HEK293T (cell line): ENCODE data around the gene PPP6R3.

Experiments used
- ARNT ChIP-seq: fragments of 450-650 bp; IDR thresholded peaks from 2 replicates; pipeline ENCODE4 v1.6.1; 2017; ENCODE audit warnings: mild to moderate bottlenecking
- BHLHE40 ChIP-seq: fragments of 450-650 bp; IDR thresholded peaks from 2 replicates; pipeline ENCODE4 v1.6.1; 2016; ENCODE audit warnings: mild to moderate bottlenecking, moderate library complexity, borderline replicate concordance
- CTBP1 ChIP-seq: fragments of 450-650 bp; IDR thresholded peaks from 2 replicates; pipeline ENCODE4 v1.6.1; 2016; ENCODE audit warnings: borderline replicate concordance
- FOXA1 ChIP-seq: fragments of 450-650 bp; IDR thresholded peaks from 2 replicates; pipeline ENCODE4 v1.6.1; 2016; ENCODE audit warnings: mild to moderate bottlenecking
- FOXK2 ChIP-seq: fragments of 450-650 bp; IDR thresholded peaks from 2 replicates; pipeline ENCODE4 v1.6.1; 2016; ENCODE audit warnings: mild to moderate bottlenecking
- HDGF ChIP-seq: fragments of 450-650 bp; IDR thresholded peaks from 2 replicates; pipeline ENCODE4 v1.6.1; 2017; ENCODE audit warnings: antibody characterized with exemption, borderline replicate concordance
- L3MBTL2 ChIP-seq: fragments of 450-650 bp; conservative IDR thresholded peaks from 2 replicates; pipeline ENCODE4 v1.6.1; 2016; ENCODE audit warnings: mild to moderate bottlenecking
- NFRKB ChIP-seq: fragments of 450-650 bp; IDR thresholded peaks from 2 replicates; pipeline ENCODE4 v1.6.1; 2016; ENCODE audit warnings: mild to moderate bottlenecking, moderate library complexity
- SP1 ChIP-seq: fragments of 450-650 bp; IDR thresholded peaks from 2 replicates; pipeline ENCODE4 v1.6.1; 2017
- SUZ12 ChIP-seq: fragments of 450-650 bp; IDR thresholded peaks from 2 replicates; pipeline ENCODE4 v1.6.1; 2016; ENCODE audit warnings: mild to moderate bottlenecking
- TARDBP ChIP-seq: fragments of 450-650 bp; IDR thresholded peaks from 2 replicates; pipeline ENCODE4 v1.6.1; 2016
- ZNF384 ChIP-seq: fragments of 450-650 bp; IDR thresholded peaks from 2 replicates; pipeline ENCODE4 v1.6.1; 2016

DNA sequence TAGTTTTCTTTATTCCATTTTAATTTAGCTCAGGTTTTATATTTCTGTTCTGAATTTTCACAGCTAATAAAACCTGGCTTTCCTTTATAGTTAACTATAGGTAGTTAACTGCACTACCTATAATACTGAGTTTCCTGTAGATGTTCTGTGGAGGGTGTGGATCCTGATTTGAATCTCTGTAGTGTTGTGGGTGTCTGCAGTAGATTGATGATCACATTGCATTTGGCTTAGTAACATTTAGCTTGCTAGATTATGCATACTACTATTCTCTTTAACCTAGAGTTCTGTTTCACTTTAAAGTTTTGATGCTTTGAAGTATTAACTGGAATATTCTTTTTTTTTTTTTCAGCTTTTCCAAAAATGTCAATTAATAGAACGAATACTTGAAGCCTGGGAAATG lies 110.1 kb downstream of the PPP6R3 start:
- TF ChIP-seq FOXK2 (no peak), SP1 (no peak), HDGF (no peak), BHLHE40 (no peak), TARDBP (no peak), ARNT (no peak), SUZ12 (no peak), CTBP1 (no peak), FOXA1 (no peak), NFRKB (no peak), L3MBTL2 (no peak), ZNF384 (no peak)
